HEK293T (cell line): ENCODE measurements around the gene ST6GALNAC5.

Experiments used
- ARNT ChIP-seq: fragments of 450-650 bp; IDR thresholded peaks from 2 replicates; pipeline ENCODE4 v1.6.1; 2017; ENCODE audit warnings: mild to moderate bottlenecking
- BHLHE40 ChIP-seq: fragments of 450-650 bp; IDR thresholded peaks from 2 replicates; pipeline ENCODE4 v1.6.1; 2016; ENCODE audit warnings: mild to moderate bottlenecking, moderate library complexity, borderline replicate concordance
- ELF4 ChIP-seq: fragments of 450-650 bp; IDR thresholded peaks from 2 replicates; pipeline ENCODE4 v1.6.1; 2017; ENCODE audit warnings: antibody characterized with exemption
- FOXA1 ChIP-seq: fragments of 450-650 bp; IDR thresholded peaks from 2 replicates; pipeline ENCODE4 v1.6.1; 2016; ENCODE audit warnings: mild to moderate bottlenecking
- FOXK2 ChIP-seq: fragments of 450-650 bp; IDR thresholded peaks from 2 replicates; pipeline ENCODE4 v1.6.1; 2016; ENCODE audit warnings: mild to moderate bottlenecking
- FOXM1 ChIP-seq: fragments of 450-650 bp; IDR thresholded peaks from 2 replicates; pipeline ENCODE4 v1.6.1; 2017; ENCODE audit warnings: mild to moderate bottlenecking, borderline replicate concordance
- SP1 ChIP-seq: fragments of 450-650 bp; IDR thresholded peaks from 2 replicates; pipeline ENCODE4 v1.6.1; 2017
- TARDBP ChIP-seq: fragments of 450-650 bp; IDR thresholded peaks from 2 replicates; pipeline ENCODE4 v1.6.1; 2016

- TF ChIP-seq SP1 (no peak), FOXM1 (no peak), ARNT (no peak), ELF4 (no peak), FOXA1 (no peak), TARDBP (no peak), FOXK2 (no peak), BHLHE40 (no peak)
Measured at GRCh38 chr1:76948846-76949245, 81.6 kb downstream of the ST6GALNAC5 start.
